ENCODE data around the gene B3GALT4.

Gene B3GALT4

DNA sequence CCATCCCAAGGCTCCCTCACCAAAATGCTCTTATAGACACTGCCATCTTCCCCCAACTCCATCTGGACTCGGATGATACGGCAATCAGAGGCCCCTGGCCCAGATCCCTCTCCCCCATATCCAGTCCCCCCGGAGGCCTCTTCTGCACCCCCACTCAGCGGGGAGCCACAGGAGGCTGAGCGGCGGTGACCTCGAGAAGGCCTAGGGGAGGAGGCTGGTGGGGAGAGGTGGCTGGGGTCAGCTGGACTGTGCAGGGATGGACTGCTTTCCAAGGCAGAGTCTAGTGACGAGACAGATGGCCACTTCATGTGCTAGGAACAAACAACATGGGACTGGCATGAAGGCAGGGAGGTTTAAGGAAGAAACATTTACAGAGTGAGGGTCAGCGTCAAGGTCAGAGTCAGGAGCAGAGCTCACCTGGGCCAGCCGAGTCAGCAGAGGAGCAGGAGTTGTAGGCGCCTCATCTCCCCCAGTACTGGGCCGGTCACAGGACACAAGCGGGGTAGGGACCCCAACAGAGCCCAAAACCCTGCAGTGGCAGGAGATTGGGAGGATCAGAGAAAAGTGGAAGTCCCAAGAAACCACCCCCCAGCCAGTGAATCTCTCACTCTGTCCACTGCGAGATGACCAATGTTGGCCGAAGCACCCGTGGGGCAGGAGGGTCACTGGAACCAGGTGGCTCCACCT, 16.2 kb downstream of the B3GALT4 start:
- DNase-seq (ENCODE audit: low read depth, low spot score), result no peak

DNA sequence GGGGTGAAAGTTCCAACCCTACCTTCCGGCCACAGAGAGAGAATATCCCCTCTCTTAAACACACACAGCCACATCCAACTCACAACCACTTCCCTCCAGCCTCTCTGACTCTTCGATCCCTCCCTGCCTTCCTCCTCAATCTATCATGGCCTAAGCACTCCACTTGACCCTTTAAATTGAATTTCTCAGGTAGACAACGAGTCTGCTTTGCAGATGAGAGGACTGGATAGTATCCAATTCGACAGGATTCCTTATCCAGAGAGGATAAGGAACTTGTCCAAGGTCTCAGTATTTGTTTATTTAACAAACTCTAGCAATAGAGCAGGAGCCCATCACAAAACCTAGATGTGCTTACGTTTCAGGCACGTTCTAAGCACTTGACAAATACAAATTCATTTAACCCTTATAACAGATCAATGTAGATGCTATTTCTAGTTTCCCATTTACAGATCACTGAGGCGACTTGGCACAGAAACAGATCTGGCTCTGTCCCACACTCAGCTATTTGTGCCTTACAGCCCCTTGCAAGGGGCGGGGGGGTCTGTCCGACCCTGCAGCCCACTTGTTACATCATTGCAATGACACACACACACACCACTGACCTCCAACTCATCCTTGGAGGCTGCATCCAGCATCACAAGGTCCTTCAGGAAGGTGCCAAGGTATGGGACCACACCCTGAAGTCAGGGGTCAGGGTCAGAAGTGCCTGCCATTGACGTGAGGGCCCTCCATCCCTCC, 17.3 kb downstream of the B3GALT4 start:
- no peak for DNase-seq (ENCODE audit: low read depth, low spot score)

DNA sequence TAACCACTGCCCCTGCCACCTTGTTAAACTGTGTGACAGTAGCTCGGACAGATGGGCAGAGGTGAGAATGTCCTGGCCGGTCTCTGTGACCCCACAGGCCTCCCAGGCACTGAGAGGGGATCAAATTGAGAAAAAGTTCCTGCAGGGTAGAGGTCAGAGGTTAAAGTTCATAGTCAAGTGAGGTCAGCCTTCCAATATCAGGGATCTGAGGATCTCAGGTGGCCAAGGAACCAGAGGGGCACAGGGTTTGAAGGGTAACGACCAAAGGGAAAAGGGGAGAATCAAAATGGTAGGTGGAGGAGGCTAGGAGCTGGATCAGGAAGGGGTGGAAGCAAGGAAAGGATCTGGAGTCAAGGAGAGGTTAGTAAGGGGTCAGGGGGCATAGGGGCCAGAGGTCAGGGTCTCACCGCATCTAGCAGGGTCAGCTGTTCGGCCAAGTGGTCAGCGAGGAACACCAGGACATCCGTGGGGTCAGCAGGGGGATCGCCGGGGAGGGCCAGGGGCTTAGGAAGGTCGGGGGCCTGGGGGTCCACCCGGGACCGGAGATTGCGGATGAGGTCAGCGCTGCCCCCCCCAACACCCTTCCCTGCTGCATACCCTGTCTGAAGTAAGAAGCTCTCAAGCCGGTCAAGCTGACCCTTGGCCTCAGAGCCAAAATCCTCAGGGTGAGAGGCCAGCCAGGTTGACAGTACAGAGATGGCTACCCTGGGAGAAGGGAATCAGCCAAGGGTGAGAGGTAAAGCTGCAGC, 18.9 kb downstream of the B3GALT4 start:
- no peak for DNase-seq (ENCODE audit: low read depth, low spot score)

DNA sequence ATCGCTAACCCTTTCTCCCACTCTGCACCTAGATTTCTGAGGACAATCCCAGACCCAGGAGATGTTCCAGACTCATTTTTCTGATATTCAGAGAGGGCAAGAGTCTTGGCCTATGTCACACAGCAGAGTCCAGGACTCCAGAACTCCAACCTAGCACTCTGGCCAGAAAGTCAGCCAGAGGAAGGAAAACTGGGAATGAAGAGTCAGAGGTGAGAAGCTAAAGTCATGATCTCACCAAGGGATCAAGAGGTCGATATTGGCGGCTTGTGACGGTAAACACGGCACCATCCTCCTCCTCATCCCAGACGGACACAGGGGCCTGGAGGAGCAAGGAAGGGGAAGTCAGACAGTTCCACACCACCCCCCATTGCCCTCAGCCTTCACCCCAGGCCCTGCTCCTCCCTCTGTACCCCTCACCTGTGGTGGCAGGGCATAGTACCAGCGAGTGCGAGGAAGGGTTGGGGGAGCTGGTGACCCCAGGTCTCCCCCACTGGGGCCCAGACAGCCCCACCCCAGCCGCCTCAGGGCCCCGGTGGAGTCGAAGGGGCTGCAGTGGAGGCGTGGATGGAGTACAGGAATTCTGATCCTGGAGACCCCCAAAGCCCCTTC, 20.0 kb downstream of the B3GALT4 start:
- no peak for DNase-seq (ENCODE audit: low read depth, low spot score)

DNA sequence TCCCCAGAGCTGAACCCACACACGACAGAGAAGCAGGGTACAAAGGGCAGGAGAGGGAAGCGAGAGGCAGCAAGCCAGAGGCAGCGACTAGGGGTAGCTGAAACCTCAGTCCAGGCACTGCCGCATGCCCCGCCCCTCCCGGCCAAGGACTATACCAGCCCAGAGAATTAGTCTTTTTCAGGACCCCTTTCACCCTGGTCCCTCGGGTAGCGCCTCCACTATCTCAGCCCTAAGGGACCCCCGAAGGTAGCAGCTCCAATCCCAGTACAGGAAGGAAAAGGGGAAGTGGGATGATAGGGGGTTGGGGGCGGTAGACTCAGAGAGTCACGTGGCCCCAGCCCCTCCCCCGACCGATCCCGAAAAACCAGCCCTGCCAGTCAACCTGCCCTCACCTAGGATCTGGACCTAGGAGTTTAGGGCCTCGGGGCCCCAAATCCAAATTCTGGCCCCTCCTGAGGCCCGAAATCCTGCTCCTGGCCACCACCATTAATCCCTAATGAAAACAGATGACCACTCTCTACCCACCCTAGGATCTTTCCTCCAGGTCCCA, 20.6 kb downstream of the B3GALT4 start:
- peak; percentile 53 for DNase-seq (ENCODE audit: low read depth, low spot score)

DNA sequence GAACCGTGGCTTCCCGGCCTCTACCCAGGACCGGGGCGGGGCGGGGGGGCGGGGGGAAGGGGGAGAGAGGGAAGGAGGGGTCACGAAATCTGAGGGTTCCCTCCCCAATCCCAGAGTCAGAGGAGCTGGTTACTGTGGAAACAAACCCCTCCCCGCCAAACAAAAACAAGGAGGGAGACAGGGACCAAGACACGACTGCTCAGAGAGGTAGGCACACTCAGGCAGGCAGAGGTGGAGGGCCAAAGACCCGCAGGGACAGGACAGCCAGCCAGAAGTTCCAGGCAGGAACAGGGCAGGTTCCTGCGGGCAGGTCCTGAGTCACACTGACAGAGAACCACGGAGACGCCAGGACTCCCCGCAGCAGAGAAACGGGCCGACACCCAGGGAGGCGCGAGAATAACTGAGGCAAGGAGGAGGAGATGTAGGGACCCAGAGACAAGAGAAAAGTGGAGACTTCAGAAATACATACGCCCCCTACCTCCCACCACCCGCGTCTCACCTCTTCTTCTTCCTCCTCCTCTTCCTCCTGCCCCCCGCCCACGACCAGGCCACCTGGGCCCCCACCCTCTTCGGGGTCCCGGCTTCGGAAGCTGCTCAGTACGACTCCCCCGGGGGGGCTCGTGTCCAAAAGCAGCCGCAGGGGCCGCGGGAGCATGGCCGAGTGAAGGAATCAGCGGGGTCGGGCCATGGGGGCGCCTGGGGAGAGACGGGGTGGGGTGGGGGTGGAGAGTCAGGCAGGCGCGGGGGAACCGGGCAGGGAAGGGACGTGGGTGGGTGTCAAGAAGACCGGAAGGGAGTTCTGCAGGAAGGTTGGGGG, 21.2 kb downstream of the B3GALT4 start:
- peak; percentile 79 for DNase-seq (ENCODE audit: low read depth, low spot score)

DNA sequence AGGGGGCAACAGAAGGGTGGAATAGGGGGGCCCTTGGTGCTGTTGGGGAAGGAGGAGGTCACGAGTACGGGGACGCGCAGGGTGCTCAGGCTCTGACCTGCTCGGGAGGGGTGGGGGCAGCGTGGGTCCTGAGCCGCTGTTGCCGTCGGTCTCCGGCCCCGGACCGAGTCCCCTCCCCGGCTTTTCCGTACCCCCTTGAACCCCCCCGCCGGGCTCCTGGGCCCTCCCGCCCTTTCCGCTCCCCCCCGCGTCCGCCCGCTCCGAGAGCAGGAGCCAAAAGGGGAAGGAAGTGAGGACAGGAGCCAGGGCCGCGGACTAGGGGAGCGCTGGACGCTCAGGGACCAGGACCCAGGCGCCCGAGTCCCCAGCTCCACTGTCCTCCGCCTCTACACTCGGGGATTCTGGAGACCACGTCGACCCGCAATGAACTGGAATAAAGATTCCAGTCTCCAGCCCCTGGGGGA, 21.9 kb downstream of the B3GALT4 start, which contains the start of gene RGL2:
Gene RGL2, minus strand, starts transcription at position 170 of the 464 bp plus-strand sequence. CDS start 332 bp downstream, outside the sequence.
- peak; percentile 80 for DNase-seq (ENCODE audit: low read depth, low spot score)

DNA sequence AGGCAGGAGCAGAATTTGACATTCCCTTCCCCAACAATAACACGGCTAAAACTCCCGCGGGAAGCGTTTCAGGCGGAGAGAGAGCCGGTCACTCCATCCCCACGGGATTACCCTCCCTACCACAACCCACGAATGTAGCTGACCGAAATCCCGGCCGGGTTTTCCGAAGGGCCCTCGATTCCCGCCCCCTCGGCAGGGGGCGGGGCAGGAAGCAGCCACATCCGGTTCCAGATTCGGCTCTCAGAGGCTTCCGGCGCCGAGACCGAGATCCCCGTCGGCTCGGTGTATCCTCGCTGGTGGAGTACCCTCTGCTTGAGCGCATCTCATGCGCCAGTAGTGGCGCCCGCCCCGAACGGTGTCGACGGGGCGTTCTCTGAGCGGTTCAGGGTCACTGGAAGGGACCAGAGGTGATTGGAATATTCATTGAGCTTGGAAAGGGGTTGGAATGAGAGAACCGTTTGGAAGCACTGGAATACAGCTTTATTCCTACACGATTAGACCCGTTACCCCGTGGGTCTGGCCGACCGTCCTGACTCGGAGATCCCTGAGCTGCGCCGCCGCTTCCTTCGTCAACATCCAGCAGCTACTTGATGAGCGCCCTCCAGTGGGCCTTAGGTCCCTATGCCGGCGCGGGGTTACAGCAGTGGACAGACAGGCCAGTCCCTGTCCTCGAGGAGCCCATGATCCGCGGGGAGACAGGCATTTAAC, 22.5 kb downstream of the B3GALT4 start:
- DNase-seq (ENCODE audit: low read depth, low spot score), result peak; percentile 97

DNA sequence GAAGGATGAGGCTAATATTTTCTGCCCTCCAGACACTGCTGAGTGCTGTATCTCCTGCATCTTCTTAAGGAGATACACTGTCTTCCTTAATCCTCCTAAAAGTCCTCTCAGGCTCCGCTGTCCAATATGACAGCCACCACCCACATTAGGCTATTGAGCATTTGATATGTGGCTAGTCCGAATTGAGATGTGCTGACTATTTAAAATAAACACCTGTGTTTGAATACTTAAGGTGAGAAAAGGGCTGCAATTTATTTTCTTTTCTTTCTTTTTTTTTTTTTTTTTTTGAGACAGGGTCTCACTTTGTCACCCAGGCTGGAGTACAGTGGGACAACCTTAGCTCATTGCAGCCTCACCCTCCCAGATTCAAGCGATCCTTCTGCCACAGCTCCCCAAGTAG, 25.0 kb downstream of the B3GALT4 start:
- no peak for DNase-seq (ENCODE audit: low read depth, low spot score)

DNA sequence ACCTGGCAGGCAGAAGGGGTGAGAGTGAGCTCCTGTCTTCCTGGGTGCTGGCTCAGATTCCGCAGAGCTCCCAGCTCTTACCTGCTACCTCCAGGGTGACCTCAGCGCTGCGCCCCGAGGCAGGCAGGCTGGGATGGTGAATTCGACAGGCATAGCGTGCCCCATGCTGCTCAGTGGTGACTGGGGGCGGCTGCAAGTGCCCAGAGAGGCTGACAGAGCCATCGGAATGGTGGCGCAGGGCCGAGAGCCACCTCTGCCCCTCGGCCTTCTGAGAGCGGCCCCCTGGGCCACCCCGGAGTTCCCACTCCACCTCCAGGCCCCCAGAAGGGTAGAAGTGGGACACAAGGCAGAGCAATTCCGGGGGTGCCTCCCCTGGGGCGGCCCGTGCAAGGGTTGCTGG, 27.3 kb downstream of the B3GALT4 start:
- no peak for DNase-seq (ENCODE audit: low read depth, low spot score)

DNA sequence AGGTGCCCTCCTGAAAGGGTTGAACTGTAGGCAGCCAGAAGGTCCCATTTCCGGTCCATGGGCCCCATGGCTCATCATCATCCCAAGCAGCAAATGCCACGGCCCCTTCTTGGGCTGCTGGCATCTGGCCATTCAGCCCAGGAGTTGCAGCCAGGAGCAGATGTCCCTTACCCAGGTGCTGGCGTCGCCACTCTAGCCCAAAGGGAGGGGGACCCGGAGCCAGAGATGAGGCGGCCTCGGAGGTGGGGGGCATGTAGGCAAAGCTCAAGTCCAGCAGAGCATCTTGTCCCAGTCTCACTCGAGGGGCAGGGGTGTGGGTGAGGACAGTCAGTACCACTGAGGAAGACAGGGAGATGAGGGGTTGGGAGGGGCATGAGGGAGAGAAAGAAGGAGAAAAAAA, 28.1 kb downstream of the B3GALT4 start:
- no peak for DNase-seq (ENCODE audit: low read depth, low spot score)

DNA sequence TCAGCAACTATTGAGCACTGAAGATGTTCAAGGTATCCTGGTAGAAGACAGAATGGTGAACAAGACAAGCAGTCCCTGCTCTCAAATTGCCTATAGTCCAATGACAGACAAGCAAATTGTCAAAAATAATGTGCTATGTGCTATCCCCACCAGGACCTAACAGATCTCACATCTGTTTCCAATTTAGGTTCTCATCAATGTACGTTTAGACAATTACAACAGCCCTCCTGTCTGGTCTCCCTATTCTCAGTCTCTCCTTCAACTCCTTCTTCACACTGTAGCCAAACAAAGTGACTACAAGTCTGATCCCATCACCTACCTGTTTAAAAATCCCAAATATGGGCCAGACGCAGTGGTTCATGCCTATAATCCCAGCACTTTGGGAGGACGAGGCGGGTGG, 29.4 kb downstream of the B3GALT4 start:
- no peak for DNase-seq (ENCODE audit: low read depth, low spot score)

DNA sequence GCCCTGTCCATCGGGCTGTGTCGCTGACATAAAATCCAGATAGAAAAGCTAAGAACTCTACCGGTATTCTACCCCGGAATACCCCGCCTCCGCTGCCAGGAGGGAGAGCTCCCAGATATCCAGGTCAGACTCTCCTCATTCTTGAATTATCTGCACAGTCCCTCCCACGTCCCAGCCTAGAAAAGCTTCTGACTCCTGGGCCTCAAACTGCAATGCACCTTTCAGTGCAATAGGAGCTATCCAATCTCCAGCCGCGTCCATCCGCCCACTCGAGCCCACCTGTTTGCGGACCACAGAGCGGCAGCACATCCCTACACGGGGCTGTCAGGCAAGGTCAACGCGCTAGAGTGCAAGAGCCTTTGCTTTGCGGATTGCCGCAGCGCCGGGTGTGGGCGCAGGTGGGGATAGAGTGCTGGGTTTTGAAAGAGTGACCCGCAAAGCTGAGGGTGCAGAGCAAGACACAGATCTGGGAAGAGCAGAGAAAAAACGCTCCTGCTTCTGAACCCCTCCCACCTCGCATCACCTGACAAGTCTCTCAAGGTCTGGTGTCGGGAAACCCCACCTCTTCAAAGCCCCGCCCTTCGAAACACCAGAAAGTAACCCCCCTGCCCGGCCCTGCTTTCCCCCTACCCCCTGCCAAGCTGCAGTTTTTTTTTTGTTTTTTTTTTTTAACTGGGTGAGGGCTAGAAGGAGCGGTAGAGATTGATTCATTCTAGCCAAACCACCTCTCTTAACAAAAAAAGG, 35.6 kb downstream of the B3GALT4 start:
- peak; percentile 83 for DNase-seq (ENCODE audit: low read depth, low spot score)

DNA sequence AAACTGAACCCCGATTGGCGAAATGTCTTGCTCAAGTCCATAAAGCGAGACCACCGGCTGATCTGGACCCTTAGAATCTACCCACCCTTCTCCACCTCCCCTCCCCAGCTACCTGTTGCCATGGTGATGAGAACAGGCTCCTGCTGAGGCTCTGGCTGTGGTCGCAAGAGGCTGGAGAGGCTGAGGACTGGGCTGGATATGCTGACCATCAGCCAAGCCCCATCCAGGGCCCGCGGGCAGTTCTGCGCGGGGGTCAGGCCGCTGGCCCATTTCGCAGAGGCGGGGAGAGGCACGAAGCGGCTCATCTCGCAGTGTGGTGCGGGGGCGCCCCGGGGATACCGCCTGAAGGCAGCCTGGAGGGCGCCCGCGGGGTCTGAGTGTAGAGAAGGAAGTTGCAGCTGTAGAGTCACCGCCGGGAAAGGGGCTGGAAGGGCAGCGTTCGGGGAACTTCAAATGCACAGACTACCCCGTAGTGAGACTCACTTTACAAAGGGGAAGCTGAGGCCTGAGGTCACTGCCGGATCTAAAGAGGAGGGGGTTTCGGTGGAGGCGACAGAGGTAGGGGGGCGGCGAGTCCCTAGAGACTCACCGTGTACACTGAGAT, 36.3 kb downstream of the B3GALT4 start:
- peak; percentile 65 for DNase-seq (ENCODE audit: low read depth, low spot score)

DNA sequence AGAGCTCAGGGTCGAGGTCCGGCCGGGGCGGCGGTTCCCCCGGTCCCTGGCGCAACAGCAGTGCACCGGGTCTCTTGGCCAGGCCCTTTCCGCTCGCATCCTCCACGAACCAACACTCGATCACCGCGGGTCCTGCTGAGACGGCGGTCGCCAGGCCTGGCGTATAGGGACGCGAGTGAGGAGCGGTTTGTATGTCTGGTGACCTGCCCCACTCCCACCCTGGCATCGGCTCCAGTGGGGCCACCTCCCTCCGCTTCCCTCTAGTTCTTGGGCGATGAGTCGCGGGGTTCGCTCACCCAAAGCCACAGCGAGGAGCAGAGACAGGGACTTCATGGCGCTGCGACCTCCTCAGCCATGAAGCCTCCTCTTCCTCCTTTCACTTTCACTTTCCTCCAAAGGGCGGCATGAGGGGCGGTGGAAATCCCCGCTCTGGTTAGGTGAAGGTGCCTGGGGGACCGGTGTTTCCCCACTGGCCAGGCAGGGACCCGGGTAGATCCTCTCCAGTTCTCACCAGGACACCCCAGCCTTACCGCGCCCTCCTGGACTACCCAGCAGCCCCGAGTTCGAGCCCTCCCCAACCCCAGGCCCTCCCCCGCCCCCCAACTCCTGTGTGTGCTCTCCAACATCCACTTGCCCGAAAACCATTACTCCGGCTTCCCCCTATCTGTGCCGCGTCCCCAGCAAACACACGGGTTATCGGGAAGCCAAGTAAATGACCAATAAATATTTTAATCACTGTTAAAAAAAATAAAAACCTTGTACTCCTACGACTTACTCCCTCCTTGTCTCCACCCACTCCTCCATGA, 37.0 kb downstream of the B3GALT4 start, which contains the start of gene TAPBP:
Gene TAPBP, minus strand, starts transcription at position 370 of the 806 bp plus-strand sequence. Its CDS starts 37 bp downstream, at position 333.
- DNase-seq (ENCODE audit: low read depth, low spot score), result peak; percentile 81

DNA sequence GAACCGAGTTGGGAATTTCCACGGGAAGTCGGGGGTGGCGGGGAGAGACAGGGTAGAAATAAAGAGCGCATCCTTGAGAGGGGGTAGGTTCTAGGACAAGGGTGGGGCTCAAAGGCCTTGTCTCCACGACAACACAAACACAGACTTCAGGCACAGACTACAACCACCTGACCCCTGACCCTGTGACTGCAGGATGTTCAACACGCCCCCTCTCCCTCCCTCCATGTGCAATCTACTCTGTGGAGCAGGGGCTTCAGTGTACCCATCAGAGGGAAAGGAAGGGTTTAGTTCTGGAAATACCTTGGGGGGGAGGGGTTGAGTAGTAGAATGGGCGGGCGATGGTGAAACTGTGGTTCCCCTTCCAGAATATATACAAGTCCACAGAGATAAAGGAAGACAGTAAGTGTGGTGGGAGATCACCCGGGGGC, 37.6 kb downstream of the B3GALT4 start:
- DNase-seq (ENCODE audit: low read depth, low spot score), result peak; percentile 68

DNA sequence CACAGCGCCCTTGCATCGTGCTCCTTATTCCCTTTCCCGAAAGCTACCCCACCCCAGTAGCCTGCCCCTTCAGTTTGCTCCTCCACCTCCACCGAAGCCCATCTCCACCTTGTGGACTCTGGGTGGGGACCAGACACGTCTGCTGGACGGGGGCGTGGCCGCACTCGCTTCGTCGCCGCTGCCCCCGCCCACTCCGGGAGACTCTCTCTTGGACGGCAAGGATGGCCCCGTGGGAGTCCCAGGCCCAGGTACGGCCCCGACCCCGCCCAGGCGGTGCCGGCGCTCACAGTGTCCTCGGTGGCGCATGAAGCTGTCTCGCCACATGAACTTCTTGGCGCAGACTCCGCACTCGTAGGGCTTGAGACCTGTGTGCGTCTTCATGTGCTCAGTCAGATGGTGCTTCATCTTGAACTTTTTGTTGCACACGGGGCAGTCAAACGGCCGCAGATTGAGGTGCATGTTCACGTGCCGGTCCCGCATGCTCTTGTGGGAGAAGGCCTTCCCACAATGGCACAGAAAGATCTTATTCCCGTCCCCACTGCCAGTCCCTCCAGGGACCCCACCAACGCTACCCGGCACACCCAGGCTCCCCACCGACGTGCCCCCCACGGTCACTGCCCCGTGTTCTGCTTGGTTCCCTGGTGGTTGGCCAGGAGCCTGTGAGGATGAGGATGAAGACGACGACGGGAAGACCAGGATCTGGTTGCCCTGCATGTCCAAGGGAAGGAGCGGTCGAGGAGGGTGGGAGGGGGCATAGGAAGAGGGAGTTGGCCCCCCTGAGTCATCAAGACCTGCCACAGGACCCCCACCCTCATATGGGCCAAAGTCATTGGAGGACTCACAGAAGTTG, 38.2 kb downstream of the B3GALT4 start:
- no peak for DNase-seq (ENCODE audit: low read depth, low spot score)
